Right atrium auricular region (tissue), 2 donors: ENCODE data around the gene TMEM41B. TPM values are rescaled to one million over a fixed set of nuclear protein-coding genes. Genes with fewer than 3 reads are reported as not detected.

Experiments used
- DNase-seq: peaks from one replicate; pipeline ENCODE4 v3.0.0-alpha.2; 2019; ENCODE audit warnings: low spot score
- H3K27ac ChIP-seq, 2 donors: fragments of 200-600 bp; sonication (generic); 1 replicate in 1 of 2; 2 replicates in 1 of 2; pipeline ENCODE4 v1.5.1; 2016 to 2019
- H3K27me3 ChIP-seq, 2 donors: fragments of 200-600 bp; sonication (generic); one replicate each; pipeline versions ENCODE4 v1.5.1 to v1.6.0; 2017 to 2019
- H3K36me3 ChIP-seq: fragments of 200-600 bp; sonication (generic); one replicate; pipeline ENCODE4 v1.5.1; 2016
- H3K4me1 ChIP-seq, 2 donors: fragments of 200-600 bp; sonication (generic); one replicate each; pipeline versions ENCODE4 v1.5.1 to v1.6.0; 2017 to 2019
- H3K4me3 ChIP-seq, 2 donors: fragments of 200-600 bp; sonication (generic); 1 replicate in 1 of 2; 2 replicates in 1 of 2; pipeline ENCODE4 v1.5.1; 2017 to 2019; ENCODE audit warnings: mild to moderate bottlenecking in 1 of 2, moderate library complexity in 1 of 2
- H3K9me3 ChIP-seq, 2 donors: fragments of 200-600 bp; sonication (generic); one replicate each; pipeline ENCODE4 v1.5.1; 2019
- CTCF ChIP-seq, 2 donors: fragments of 200-600 bp; sonication (generic); IDR thresholded peaks; one replicate each; pipeline ENCODE4 v1.5.1; 2019; ENCODE audit warnings: antibody characterized with exemption in 2 of 2
- total RNA-seq, 2 donors: library from RNA; depleted of rRNA; stranded (reverse); fragments of >200 nt; gene quantifications; one replicate each; pipeline ENCODE4 v1.1.0, GENCODE V29; 2016

Gene TMEM41B
- total RNA-seq, 2 donors from 2014 or later = 16.9 to 20.4 TPM

GRCh38 chr11:9232482-9232881 is 81.9 kb downstream of the TMEM41B start:
- peaks cover 0 to 37% of the 10 kb centered on the region in 2 donors for H3K4me1 ChIP-seq
- no peak for TF ChIP-seq CTCF (IDR thresholded peaks at IDR 0.05)
- H3K4me3 ChIP-seq = no peak overlapping the region
- no peaks in the 10 kb centered on the region for H3K9me3 ChIP-seq
- H3K36me3 ChIP-seq = no peaks in the 10 kb centered on the region
- no peaks in the 10 kb centered on the region for H3K27me3 ChIP-seq
- peak; percentile 7 for DNase-seq
- peak overlapping the region in 1 of 2 donors; percentile 50 for H3K27ac ChIP-seq

GRCh38 chr11:9231848-9232177 is 82.6 kb downstream of the TMEM41B start:
- peak overlapping the region; percentile 46 to 50 for H3K27ac ChIP-seq

More at GRCh38 chr11:9231848-9232177, 82.6 kb downstream of the TMEM41B start:
- no peak for DNase-seq
- Histone ChIP-seq H3K27me3 (no peaks in the 10 kb centered on the region), H3K9me3 (no peaks in the 10 kb centered on the region), H3K4me1 (peaks cover 0 to 37% of the 10 kb centered on the region in 2 donors), H3K4me3 (peak overlapping the region in 1 of 2 donors; percentile 38), H3K36me3 (no peaks in the 10 kb centered on the region)
- TF ChIP-seq CTCF (IDR thresholded peaks at IDR 0.05) = no peak

Other genes starting within 250 kb of the TMEM41B start
- gene SCUBE2, start 223.0 kb downstream of the TMEM41B start, total RNA-seq = 1 to 10 TPM in 1 of 2 donors, under 1 TPM in 1; 0.63 to 1.6 TPM
- gene DENND5A, start 49.2 kb downstream of the TMEM41B start, total RNA-seq = 10 to 100 TPM; 75.8 to 96.7 TPM
- 100 to 1,000 TPM in 1 of 2 donors, 10 to 100 TPM in 1; 79.4 to 121 TPM for gene IPO7, start 70.1 kb upstream of the TMEM41B start, total RNA-seq
- gene ZNF143, start 146.4 kb upstream of the TMEM41B start, total RNA-seq = 10 to 100 TPM; 19.0 to 22.8 TPM